Ovary (tissue), 3 donors: ENCODE results near the gene ZSWIM8.

Experiments
- CTCF ChIP-seq, 3 donors: fragments of 450-650 bp in 2 of 3; fragments of 200-600 bp in 1 of 3; IDR thresholded peaks; one replicate each; pipeline versions ENCODE4 v1.5.1 to v1.8.0; 2016 to 2022; ENCODE audit warnings: antibody characterized with exemption in 3 of 3, mild to moderate bottlenecking in 1 of 3
- EP300 ChIP-seq: sonication (generic); formaldehyde crosslinking; IDR thresholded peaks from one replicate; pipeline ENCODE4 v1.6.1; 2017; ENCODE audit warnings: antibody characterized with exemption
- POLR2A ChIP-seq: fragments of 450-650 bp; IDR thresholded peaks from one replicate; pipeline ENCODE4 v1.6.1; 2017; ENCODE audit warnings: antibody characterized with exemption, mild to moderate bottlenecking, moderate library complexity
- donor health status: DM: no; HTN: no; CAD: no.

- TF ChIP-seq CTCF (IDR thresholded peaks at IDR 0.05) (no peak), POLR2A (no peak), EP300 (no peak)
Observed at GRCh38 chr10:73818402-73818801, 33.0 kb downstream of the ZSWIM8 start.
